ENCODE data around the gene ARHGAP40.

ARHGAP40 gene

GRCh38 chr20:38659597-38659880, 57.9 kb downstream of the ARHGAP40 start:
- H3K27me3 ChIP-seq (ENCODE audit: low read depth, low read length): peaks cover 12% of the 10 kb centered on the region
- no peak overlapping the region for H3K4me3 ChIP-seq (ENCODE audit: low read depth in 1 of 2, low read length in 2 of 2)
- H3K4me1 ChIP-seq (ENCODE audit: control insufficient read depth in 1 of 2, insufficient read depth in 2 of 2, low read length in 2 of 2): peaks cover 0 to under 1% of the 10 kb centered on the region in 2 donors
- no peak overlapping the region for H3K27ac ChIP-seq (ENCODE audit: low read length)
- peaks cover 0 to 7% of the 10 kb centered on the region in 2 donors for H3K9me3 ChIP-seq (ENCODE audit: control insufficient read depth in 1 of 2, low read length in 2 of 2)
- no peaks in the 10 kb centered on the region for H3K36me3 ChIP-seq (ENCODE audit: control insufficient read depth in 1 of 2, insufficient read depth in 2 of 2, low read length in 2 of 2)

GRCh38 chr20:38660429-38660828, 58.8 kb downstream of the ARHGAP40 start:
- H3K27me3 ChIP-seq (ENCODE audit: low read depth, low read length): peaks cover 12% of the 10 kb centered on the region
- H3K4me1 ChIP-seq (ENCODE audit: control insufficient read depth in 1 of 2, insufficient read depth in 2 of 2, low read length in 2 of 2): peaks cover 0 to 7% of the 10 kb centered on the region in 2 donors
- H3K27ac ChIP-seq (ENCODE audit: low read length): no peak overlapping the region
- peaks cover 0 to 7% of the 10 kb centered on the region in 2 donors for H3K9me3 ChIP-seq (ENCODE audit: control insufficient read depth in 1 of 2, low read length in 2 of 2)
- H3K36me3 ChIP-seq (ENCODE audit: control insufficient read depth in 1 of 2, insufficient read depth in 2 of 2, low read length in 2 of 2): no peaks in the 10 kb centered on the region
- H3K4me3 ChIP-seq (ENCODE audit: low read depth in 1 of 2, low read length in 2 of 2): no peak overlapping the region

- H3K4me1 ChIP-seq (ENCODE audit: control insufficient read depth in 1 of 2, insufficient read depth in 2 of 2, low read length in 2 of 2): peaks cover 0 to 7% of the 10 kb centered on the region in 2 donors
- H3K27me3 ChIP-seq (ENCODE audit: low read depth, low read length): no peaks in the 10 kb centered on the region
- H3K4me3 ChIP-seq (ENCODE audit: low read depth in 1 of 2, low read length in 2 of 2): no peak overlapping the region
- no peak overlapping the region for H3K27ac ChIP-seq (ENCODE audit: low read length)
- peaks cover 0 to 7% of the 10 kb centered on the region in 2 donors for H3K9me3 ChIP-seq (ENCODE audit: control insufficient read depth in 1 of 2, low read length in 2 of 2)
- H3K36me3 ChIP-seq (ENCODE audit: control insufficient read depth in 1 of 2, insufficient read depth in 2 of 2, low read length in 2 of 2): no peaks in the 10 kb centered on the region
These were observed 62.1 kb downstream of the ARHGAP40 start for GRCh38 chr20:38663660-38664059.

- H3K4me1 ChIP-seq (ENCODE audit: control insufficient read depth in 1 of 2, insufficient read depth in 2 of 2, low read length in 2 of 2): peaks cover 0 to 7% of the 10 kb centered on the region in 2 donors
- peaks cover 0 to 7% of the 10 kb centered on the region in 2 donors for H3K9me3 ChIP-seq (ENCODE audit: control insufficient read depth in 1 of 2, low read length in 2 of 2)
- H3K27me3 ChIP-seq (ENCODE audit: low read depth, low read length): no peaks in the 10 kb centered on the region
- no peak overlapping the region for H3K27ac ChIP-seq (ENCODE audit: low read length)
- no peak overlapping the region for H3K4me3 ChIP-seq (ENCODE audit: low read depth in 1 of 2, low read length in 2 of 2)
- no peaks in the 10 kb centered on the region for H3K36me3 ChIP-seq (ENCODE audit: control insufficient read depth in 1 of 2, insufficient read depth in 2 of 2, low read length in 2 of 2)
These were observed 62.7 kb downstream of the ARHGAP40 start for GRCh38 chr20:38664284-38664683.

GRCh38 chr20:38665094-38665493, 63.5 kb downstream of the ARHGAP40 start:
- Histone ChIP-seq H3K4me1 (ENCODE audit: control insufficient read depth in 1 of 2, insufficient read depth in 2 of 2, low read length in 2 of 2) (peaks cover 0 to 7% of the 10 kb centered on the region in 2 donors), H3K27ac (ENCODE audit: low read length) (no peak overlapping the region), H3K27me3 (ENCODE audit: low read depth, low read length) (no peaks in the 10 kb centered on the region), H3K9me3 (ENCODE audit: control insufficient read depth in 1 of 2, low read length in 2 of 2) (peaks cover 0 to 7% of the 10 kb centered on the region in 2 donors), H3K36me3 (ENCODE audit: control insufficient read depth in 1 of 2, insufficient read depth in 2 of 2, low read length in 2 of 2) (no peaks in the 10 kb centered on the region), H3K4me3 (ENCODE audit: low read depth in 1 of 2, low read length in 2 of 2) (no peak overlapping the region)

GRCh38 chr20:38665506-38666285, 64.1 kb downstream of the ARHGAP40 start:
- Histone ChIP-seq H3K9me3 (ENCODE audit: control insufficient read depth in 1 of 2, low read length in 2 of 2) (peaks cover 0 to 7% of the 10 kb centered on the region in 2 donors), H3K36me3 (ENCODE audit: control insufficient read depth in 1 of 2, insufficient read depth in 2 of 2, low read length in 2 of 2) (no peaks in the 10 kb centered on the region), H3K27ac (ENCODE audit: low read length) (no peak overlapping the region), H3K4me1 (ENCODE audit: control insufficient read depth in 1 of 2, insufficient read depth in 2 of 2, low read length in 2 of 2) (peaks cover 0 to 7% of the 10 kb centered on the region in 2 donors), H3K4me3 (ENCODE audit: low read depth in 1 of 2, low read length in 2 of 2) (no peak overlapping the region), H3K27me3 (ENCODE audit: low read depth, low read length) (no peaks in the 10 kb centered on the region)

- no peak overlapping the region for H3K27ac ChIP-seq (ENCODE audit: low read length)
- peaks cover 0 to 7% of the 10 kb centered on the region in 2 donors for H3K4me1 ChIP-seq (ENCODE audit: control insufficient read depth in 1 of 2, insufficient read depth in 2 of 2, low read length in 2 of 2)
- no peak overlapping the region for H3K4me3 ChIP-seq (ENCODE audit: low read depth in 1 of 2, low read length in 2 of 2)
- H3K36me3 ChIP-seq (ENCODE audit: control insufficient read depth in 1 of 2, insufficient read depth in 2 of 2, low read length in 2 of 2): no peaks in the 10 kb centered on the region
- peaks cover 4% of the 10 kb centered on the region for H3K27me3 ChIP-seq (ENCODE audit: low read depth, low read length)
- H3K9me3 ChIP-seq (ENCODE audit: control insufficient read depth in 1 of 2, low read length in 2 of 2): peaks cover 0 to 7% of the 10 kb centered on the region in 2 donors
These were observed 65.9 kb downstream of the ARHGAP40 start for GRCh38 chr20:38667417-38667956.

GRCh38 chr20:38669688-38670087, 68.1 kb downstream of the ARHGAP40 start:
- Histone ChIP-seq H3K4me1 (ENCODE audit: control insufficient read depth in 1 of 2, insufficient read depth in 2 of 2, low read length in 2 of 2) (peaks cover 0 to 19% of the 10 kb centered on the region in 2 donors), H3K36me3 (ENCODE audit: control insufficient read depth in 1 of 2, insufficient read depth in 2 of 2, low read length in 2 of 2) (no peaks in the 10 kb centered on the region), H3K9me3 (ENCODE audit: control insufficient read depth in 1 of 2, low read length in 2 of 2) (no peaks in the 10 kb centered on the region), H3K27me3 (ENCODE audit: low read depth, low read length) (peaks cover 19% of the 10 kb centered on the region), H3K27ac (ENCODE audit: low read length) (no peak overlapping the region), H3K4me3 (ENCODE audit: low read depth in 1 of 2, low read length in 2 of 2) (no peak overlapping the region)

GRCh38 chr20:38670786-38671185, 69.2 kb downstream of the ARHGAP40 start:
- H3K36me3 ChIP-seq (ENCODE audit: control insufficient read depth in 1 of 2, insufficient read depth in 2 of 2, low read length in 2 of 2): no peaks in the 10 kb centered on the region
- H3K27ac ChIP-seq (ENCODE audit: low read length): no peak overlapping the region
- peaks cover 22% of the 10 kb centered on the region for H3K27me3 ChIP-seq (ENCODE audit: low read depth, low read length)
- H3K4me3 ChIP-seq (ENCODE audit: low read depth in 1 of 2, low read length in 2 of 2): no peak overlapping the region
- H3K4me1 ChIP-seq (ENCODE audit: control insufficient read depth in 1 of 2, insufficient read depth in 2 of 2, low read length in 2 of 2): peaks cover 0 to 15% of the 10 kb centered on the region in 2 donors
- no peaks in the 10 kb centered on the region for H3K9me3 ChIP-seq (ENCODE audit: control insufficient read depth in 1 of 2, low read length in 2 of 2)

- Histone ChIP-seq H3K4me3 (ENCODE audit: low read depth in 1 of 2, low read length in 2 of 2) (no peak overlapping the region), H3K27me3 (ENCODE audit: low read depth, low read length) (peaks cover 22% of the 10 kb centered on the region), H3K4me1 (ENCODE audit: control insufficient read depth in 1 of 2, insufficient read depth in 2 of 2, low read length in 2 of 2) (peaks cover 0 to 15% of the 10 kb centered on the region in 2 donors)
These were observed 69.6 kb downstream of the ARHGAP40 start for GRCh38 chr20:38671186-38671585.

GRCh38 chr20:38671701-38672292, 70.2 kb downstream of the ARHGAP40 start:
- H3K36me3 ChIP-seq (ENCODE audit: control insufficient read depth in 1 of 2, insufficient read depth in 2 of 2, low read length in 2 of 2): no peaks in the 10 kb centered on the region
- no peak overlapping the region for H3K4me3 ChIP-seq (ENCODE audit: low read depth in 1 of 2, low read length in 2 of 2)
- no peaks in the 10 kb centered on the region for H3K9me3 ChIP-seq (ENCODE audit: control insufficient read depth in 1 of 2, low read length in 2 of 2)
- peaks cover 0 to 15% of the 10 kb centered on the region in 2 donors for H3K4me1 ChIP-seq (ENCODE audit: control insufficient read depth in 1 of 2, insufficient read depth in 2 of 2, low read length in 2 of 2)
- H3K27me3 ChIP-seq (ENCODE audit: low read depth, low read length): peaks cover 22% of the 10 kb centered on the region
- H3K27ac ChIP-seq (ENCODE audit: low read length): no peak overlapping the region

More at GRCh38 chr20:38671186-38671585, 69.6 kb downstream of the ARHGAP40 start:
- Histone ChIP-seq H3K27ac (ENCODE audit: low read length) (no peak overlapping the region), H3K36me3 (ENCODE audit: control insufficient read depth in 1 of 2, insufficient read depth in 2 of 2, low read length in 2 of 2) (no peaks in the 10 kb centered on the region), H3K9me3 (ENCODE audit: control insufficient read depth in 1 of 2, low read length in 2 of 2) (no peaks in the 10 kb centered on the region)
